ENCODE results near the gene ZNF79. TPM values are rescaled to one million over a fixed set of nuclear protein-coding genes. Genes with fewer than 3 reads are reported as not detected.

ZNF79 gene
- total RNA-seq, 4 donors from 2014 or later, result 5.3 to 16.3 (median 12.7) TPM

- Histone ChIP-seq H3K4me1 (peaks cover 4 to 29% (median 8%) of the 10 kb centered on the region in 3 donors), H3K4me3 (no peak overlapping the region), H3K36me3 (peaks cover 0 to 10% of the 10 kb centered on the region in 2 donors), H3K27ac (no peak overlapping the region), H3K27me3 (no peaks in the 10 kb centered on the region), H3K9me3 (no peaks in the 10 kb centered on the region)
- TF ChIP-seq POLR2AphosphoS5 (IDR thresholded peaks at IDR 0.05) (no peak), POLR2A (IDR thresholded peaks at IDR 0.05) (no peak), CTCF (IDR thresholded peaks at IDR 0.05) (no peak), EP300 (IDR thresholded peaks at IDR 0.05) (no peak)
- ATAC-seq, result peak; percentile 11
- 100% methylated on average over 1 of the region's 12 CpGs; no CpG with 5 or more reads in 1 of the 2 donors for WGBS, 2 donors (ENCODE audit: low coverage in 1 of 2)
Measured at GRCh38 chr9:127418037-127418471, 6.1 kb upstream of the ZNF79 start.

GRCh38 chr9:127419348-127419747 is 4.8 kb upstream of the ZNF79 start:
- WGBS, 2 donors (ENCODE audit: low coverage in 1 of 2), result 57 to 97% methylated on average over 1 to 5 of the region's 6 CpGs
- no peak for ATAC-seq

GRCh38 chr9:127421057-127421456 is 3.1 kb upstream of the ZNF79 start:
- Histone ChIP-seq H3K27me3 (no peaks in the 10 kb centered on the region), H3K4me1 (peaks cover 7 to 49% (median 21%) of the 10 kb centered on the region in 3 donors), H3K4me3 (no peak overlapping the region), H3K27ac (no peak overlapping the region), H3K36me3 (peaks cover 0 to 10% of the 10 kb centered on the region in 2 donors), H3K9me3 (no peaks in the 10 kb centered on the region)
- 88 to 90% methylated on average over 6 to 7 of the region's 7 CpGs for WGBS, 2 donors (ENCODE audit: low coverage in 1 of 2)
- TF ChIP-seq CTCF (IDR thresholded peaks at IDR 0.05) (no peak), POLR2AphosphoS5 (IDR thresholded peaks at IDR 0.05) (no peak), POLR2A (IDR thresholded peaks at IDR 0.05) (no peak), EP300 (IDR thresholded peaks at IDR 0.05) (no peak)
- ATAC-seq, result no peak

More at GRCh38 chr9:127419348-127419747, 4.8 kb upstream of the ZNF79 start:
- no peak overlapping the region for H3K27ac ChIP-seq
- H3K4me3 ChIP-seq, result no peak overlapping the region
- peaks cover 7 to 34% (median 11%) of the 10 kb centered on the region in 3 donors for H3K4me1 ChIP-seq
- H3K36me3 ChIP-seq, result peaks cover 0 to 10% of the 10 kb centered on the region in 2 donors
- TF ChIP-seq POLR2A (IDR thresholded peaks at IDR 0.05), result no peak
- no peak for TF ChIP-seq EP300 (IDR thresholded peaks at IDR 0.05)
- no peak for TF ChIP-seq POLR2AphosphoS5 (IDR thresholded peaks at IDR 0.05)
- TF ChIP-seq CTCF (IDR thresholded peaks at IDR 0.05), result no peak
- no peaks in the 10 kb centered on the region for H3K9me3 ChIP-seq
- no peaks in the 10 kb centered on the region for H3K27me3 ChIP-seq

- no peak for TF ChIP-seq CTCF (IDR thresholded peaks at IDR 0.05)
- WGBS, 2 donors (ENCODE audit: low coverage in 1 of 2), result 75% methylated on average over 6 of the region's 10 CpGs; no CpG with 5 or more reads in 1 of the 2 donors
- Histone ChIP-seq H3K27me3 (no peaks in the 10 kb centered on the region), H3K4me1 (peaks cover 7 to 55% (median 21%) of the 10 kb centered on the region in 3 donors), H3K9me3 (no peaks in the 10 kb centered on the region), H3K36me3 (peaks cover 0 to 10% of the 10 kb centered on the region in 2 donors), H3K27ac (peak overlapping the region in 2 of 4 donors; percentile 92 to 93), H3K4me3 (peak overlapping the region in 1 of 2 donors; percentile 67)
- no peak for ATAC-seq
Measured at GRCh38 chr9:127422133-127422782, 1.9 kb upstream of the ZNF79 start.

GRCh38 chr9:127422787-127423186 is 1.4 kb upstream of the ZNF79 start:
- H3K27me3 ChIP-seq, result no peaks in the 10 kb centered on the region
- H3K4me1 ChIP-seq, result peaks cover 7 to 59% (median 21%) of the 10 kb centered on the region in 3 donors
- WGBS, 2 donors (ENCODE audit: low coverage in 1 of 2), result 24% methylated on average over 4 of the region's 6 CpGs; no CpG with 5 or more reads in 1 of the 2 donors
- no peaks in the 10 kb centered on the region for H3K9me3 ChIP-seq
- peaks cover 0 to 11% of the 10 kb centered on the region in 2 donors for H3K36me3 ChIP-seq
- ATAC-seq, result no peak
- peak overlapping the region in 1 of 2 donors; percentile 67 for H3K4me3 ChIP-seq
- TF ChIP-seq CTCF (IDR thresholded peaks at IDR 0.05), result no peak
- TF ChIP-seq POLR2A (IDR thresholded peaks at IDR 0.05), result no peak
- no peak for TF ChIP-seq EP300 (IDR thresholded peaks at IDR 0.05)
- no peak for TF ChIP-seq POLR2AphosphoS5 (IDR thresholded peaks at IDR 0.05)
- H3K27ac ChIP-seq, result peak overlapping the region in 3 of 4 donors; percentile 92 to 93 (median 92)
